Measurements from ENCODE around the gene CAPN2.
"Not testable (repeated sequence)": the region's sequence is repeated elsewhere in the genome, so short reads cannot be mapped to it uniquely, and the experiment has no call there.

Gene CAPN2

GRCh38 chr1:223739366-223740037 is 27.2 kb downstream of the CAPN2 start:
- DNase-seq (ENCODE audit: low read depth) = no peak

GRCh38 chr1:223740038-223740736 is 27.8 kb downstream of the CAPN2 start:
- not testable (repeated sequence) for DNase-seq (ENCODE audit: low read depth)

GRCh38 chr1:223741861-223742260 is 29.5 kb downstream of the CAPN2 start:
- DNase-seq (ENCODE audit: low read depth) = no peak

GRCh38 chr1:223742856-223743517 is 30.6 kb downstream of the CAPN2 start:
- no peak for DNase-seq (ENCODE audit: low read depth)

GRCh38 chr1:223745731-223746130 is 33.4 kb downstream of the CAPN2 start:
- DNase-seq (ENCODE audit: low read depth) = no peak

GRCh38 chr1:223747838-223748335 is 35.5 kb downstream of the CAPN2 start:
- DNase-seq (ENCODE audit: low read depth) = no peak

GRCh38 chr1:223748405-223748772 is 36.0 kb downstream of the CAPN2 start:
- DNase-seq (ENCODE audit: low read depth) = no peak

GRCh38 chr1:223748773-223749733 is 36.7 kb downstream of the CAPN2 start:
- DNase-seq (ENCODE audit: low read depth) = peak; percentile 57

- no peak for DNase-seq (ENCODE audit: low read depth)
Observed at GRCh38 chr1:223750730-223751570, 38.6 kb downstream of the CAPN2 start.

GRCh38 chr1:223751696-223752095 is 39.4 kb downstream of the CAPN2 start:
- no peak for DNase-seq (ENCODE audit: low read depth)

GRCh38 chr1:223752721-223753515 is 40.6 kb downstream of the CAPN2 start:
- no peak for DNase-seq (ENCODE audit: low read depth)

- no peak for DNase-seq (ENCODE audit: low read depth)
Observed at GRCh38 chr1:223754681-223755431, 42.5 kb downstream of the CAPN2 start.

- no peak for DNase-seq (ENCODE audit: low read depth)
Observed at GRCh38 chr1:223755432-223755792, 43.1 kb downstream of the CAPN2 start.

- DNase-seq (ENCODE audit: low read depth) = no peak
Observed at GRCh38 chr1:223755992-223756775, 43.8 kb downstream of the CAPN2 start.

- DNase-seq (ENCODE audit: low read depth) = no peak
Observed at GRCh38 chr1:223756806-223757700, 44.7 kb downstream of the CAPN2 start.

- no peak for DNase-seq (ENCODE audit: low read depth)
Observed at GRCh38 chr1:223758734-223759133, 46.4 kb downstream of the CAPN2 start.

- DNase-seq (ENCODE audit: low read depth) = no peak
Observed at GRCh38 chr1:223759273-223759672, 46.9 kb downstream of the CAPN2 start.

- DNase-seq (ENCODE audit: low read depth) = no peak
Observed at GRCh38 chr1:223760833-223761232, 48.5 kb downstream of the CAPN2 start.

Measured in activated T-cell treated with anti-CD3 and anti-CD28 coated beads for 1 hour (primary cell).